Measurements from ENCODE around the gene IGLL1.
"Not testable (repeated sequence)": the region's sequence is repeated elsewhere in the genome, so short reads cannot be mapped to it uniquely, and the experiment has no call there.

IGLL1 gene

GRCh38 chr22:23539135-23539838 is 40.8 kb downstream of the IGLL1 start:
- peak; percentile 71 for DNase-seq

- DNase-seq, result not testable (repeated sequence)
Observed at GRCh38 chr22:23538696-23539030, 41.4 kb downstream of the IGLL1 start.

- not testable (repeated sequence) for DNase-seq
Observed at GRCh38 chr22:23537830-23538695, 42.0 kb downstream of the IGLL1 start.

- DNase-seq, result no peak
Observed at GRCh38 chr22:23537416-23537815, 42.7 kb downstream of the IGLL1 start.

GRCh38 chr22:23536821-23537345 is 43.2 kb downstream of the IGLL1 start:
- DNase-seq, result no peak

GRCh38 chr22:23535790-23536661 is 44.1 kb downstream of the IGLL1 start:
- not testable (repeated sequence) for DNase-seq

- DNase-seq, result no peak
Observed at GRCh38 chr22:23534851-23535717, 45.0 kb downstream of the IGLL1 start.

- no peak for DNase-seq
Observed at GRCh38 chr22:23534201-23534850, 45.8 kb downstream of the IGLL1 start.

GRCh38 chr22:23533771-23534191 is 46.3 kb downstream of the IGLL1 start:
- DNase-seq, result no peak

- no peak for DNase-seq
Observed at GRCh38 chr22:23533328-23533762, 46.7 kb downstream of the IGLL1 start.

- DNase-seq, result no peak
Observed at GRCh38 chr22:23532731-23533130, 47.4 kb downstream of the IGLL1 start.

GRCh38 chr22:23531966-23532705 is 48.0 kb downstream of the IGLL1 start:
- no peak for DNase-seq

GRCh38 chr22:23531283-23531956 is 48.7 kb downstream of the IGLL1 start:
- no peak for DNase-seq

- DNase-seq, result no peak
Observed at GRCh38 chr22:23530766-23531282, 49.3 kb downstream of the IGLL1 start.

GRCh38 chr22:23530106-23530505 is 50.0 kb downstream of the IGLL1 start:
- DNase-seq, result no peak

GRCh38 chr22:23529166-23530103 is 50.7 kb downstream of the IGLL1 start:
- DNase-seq, result no peak

GRCh38 chr22:23527971-23528740 is 51.9 kb downstream of the IGLL1 start:
- DNase-seq, result no peak
